Stimulated activated CD4-positive, alpha-beta T cell treated with anti-CD3 and anti-CD28 coated beads, TNF-alpha, amount 100 ng/mL, for 48 hours (primary cell): ENCODE results near the gene WASF1.
"Not testable (repeated sequence)": the region's sequence is repeated elsewhere in the genome, so short reads cannot be mapped to it uniquely, and the experiment has no call there.

Experiments
- DNase-seq, 3 donors: peaks; one replicate each; pipeline ENCODE4 v3.0.0-alpha.2; 2020; ENCODE audit warnings: low read depth in 3 of 3

The WASF1 gene

DNA sequence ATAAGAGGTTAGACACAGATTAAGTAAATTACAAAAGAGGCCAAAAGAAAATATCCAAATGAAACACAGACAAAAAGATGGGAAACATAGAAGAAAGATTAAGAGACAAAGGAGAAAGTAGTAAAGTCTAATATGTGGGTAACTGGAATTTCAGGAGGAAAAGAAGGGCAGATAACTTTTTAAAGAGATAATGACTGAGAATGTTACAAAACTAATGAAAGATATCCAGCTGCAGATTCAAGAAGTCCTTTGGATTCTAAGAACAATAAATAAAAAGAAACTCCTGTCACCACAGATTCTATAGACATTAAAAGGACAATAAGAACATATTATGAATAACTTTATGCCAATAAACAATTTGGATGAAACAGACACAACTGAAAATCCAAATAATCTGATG is 90.1 kb downstream of the WASF1 start:
- no peak for DNase-seq

DNA sequence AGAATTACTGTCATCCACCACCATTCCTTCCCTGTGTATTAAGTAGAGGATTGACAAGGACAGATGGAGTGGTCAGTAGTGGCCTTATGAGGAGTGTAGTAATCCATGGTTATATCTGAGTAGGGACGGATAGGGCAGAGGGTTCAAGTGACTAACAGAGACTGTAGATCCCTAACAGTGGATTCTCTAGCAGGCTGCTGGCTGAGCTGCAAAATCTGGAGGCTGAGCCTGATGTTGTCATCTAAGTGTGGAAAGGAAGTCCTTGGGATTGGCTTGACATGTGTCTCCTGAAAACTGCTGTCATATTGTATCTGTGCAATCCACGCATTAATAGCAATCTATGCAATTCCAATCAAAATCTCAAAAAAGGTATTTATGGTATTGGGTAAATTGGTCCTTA is 94.2 kb downstream of the WASF1 start:
- DNase-seq, result no peak

DNA sequence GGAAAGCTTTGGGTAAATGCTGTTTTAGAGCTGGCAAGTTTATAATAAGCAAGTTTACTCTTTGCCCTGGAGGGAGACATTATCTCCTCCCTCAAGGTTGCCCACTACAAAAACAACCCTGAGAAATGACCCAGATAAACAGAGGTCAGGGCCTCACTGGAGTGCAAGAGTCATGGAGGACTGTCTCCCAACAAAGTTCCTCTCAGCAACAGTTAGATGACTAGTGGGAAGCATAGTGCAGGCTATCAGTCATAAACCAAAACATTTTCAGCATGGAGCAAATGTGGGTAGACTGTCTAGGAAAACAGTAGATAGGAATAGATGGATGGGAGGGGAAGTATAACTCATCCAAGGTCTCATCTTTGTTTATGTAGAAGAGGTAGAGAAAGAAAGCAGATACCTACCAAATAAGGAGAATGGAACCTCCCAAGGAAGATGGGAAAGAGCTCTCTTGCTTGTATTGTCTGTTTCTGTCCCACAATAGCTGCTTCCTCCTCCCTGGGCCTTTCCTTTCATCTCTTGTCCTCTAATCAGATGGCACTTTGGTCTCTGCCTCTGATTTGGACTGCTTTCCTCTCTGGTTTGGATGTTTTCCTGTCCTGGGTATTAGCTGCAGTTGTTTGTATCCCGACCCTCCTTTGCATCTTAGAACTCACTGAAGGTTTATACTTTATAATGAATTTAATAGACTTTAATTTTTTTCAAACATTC is 95.4 kb downstream of the WASF1 start:
- DNase-seq, result no peak

DNA sequence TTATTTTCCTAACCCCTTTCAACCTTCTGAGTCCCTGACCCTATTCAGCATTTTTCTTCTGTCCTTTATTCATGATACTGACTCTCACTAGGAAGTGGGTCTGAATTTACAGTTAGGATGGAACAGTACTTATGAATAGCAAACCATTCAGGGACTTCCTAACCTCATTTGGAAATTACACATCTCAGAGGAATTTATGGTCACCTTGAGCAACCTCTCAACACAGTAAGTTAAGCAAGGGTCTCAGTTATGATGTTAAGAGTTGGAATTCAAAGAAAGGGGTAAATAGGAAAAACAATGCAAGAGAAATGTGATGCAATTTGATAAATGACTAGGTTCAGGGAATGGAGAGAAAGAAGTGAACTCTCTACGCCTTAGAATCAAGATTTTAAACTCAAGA is 104.1 kb downstream of the WASF1 start:
- DNase-seq, result no peak

DNA sequence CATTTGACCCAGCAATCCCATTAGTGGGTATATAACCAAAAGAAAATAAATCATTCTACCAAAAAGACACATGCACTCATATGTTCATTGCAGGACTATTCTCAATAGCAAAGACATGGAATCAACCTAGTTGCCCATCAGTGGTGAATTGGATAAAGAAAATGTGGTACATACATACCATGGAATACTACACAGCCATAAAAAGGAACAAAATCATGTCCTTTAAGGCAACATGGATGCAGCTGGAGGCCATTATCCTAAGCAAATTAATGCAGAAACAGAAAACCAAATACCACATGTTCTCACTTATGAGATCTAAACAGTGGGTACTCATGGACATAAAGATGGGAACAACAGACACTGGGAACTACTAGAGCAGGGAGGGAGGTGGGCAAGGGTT is 106.0 kb downstream of the WASF1 start:
- not testable (repeated sequence) for DNase-seq

DNA sequence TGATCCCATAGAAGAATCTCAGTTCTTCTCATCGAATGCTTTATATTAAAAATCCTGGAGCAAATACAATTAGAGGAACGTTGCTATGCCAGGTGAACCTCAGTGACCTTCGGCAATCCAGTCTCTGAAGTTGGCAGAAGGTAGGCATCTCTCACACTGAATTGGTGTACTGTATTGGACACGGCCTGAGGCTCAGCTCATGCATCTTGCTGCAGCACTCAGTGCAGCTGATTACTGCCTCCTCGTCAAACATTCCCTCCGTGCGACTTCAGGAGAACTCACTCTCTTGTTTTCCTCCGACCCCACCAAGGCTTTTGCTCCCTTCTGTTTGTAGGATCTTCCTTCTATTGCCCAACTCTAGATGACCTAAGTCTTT is 110.9 kb downstream of the WASF1 start:
- no peak for DNase-seq

DNA sequence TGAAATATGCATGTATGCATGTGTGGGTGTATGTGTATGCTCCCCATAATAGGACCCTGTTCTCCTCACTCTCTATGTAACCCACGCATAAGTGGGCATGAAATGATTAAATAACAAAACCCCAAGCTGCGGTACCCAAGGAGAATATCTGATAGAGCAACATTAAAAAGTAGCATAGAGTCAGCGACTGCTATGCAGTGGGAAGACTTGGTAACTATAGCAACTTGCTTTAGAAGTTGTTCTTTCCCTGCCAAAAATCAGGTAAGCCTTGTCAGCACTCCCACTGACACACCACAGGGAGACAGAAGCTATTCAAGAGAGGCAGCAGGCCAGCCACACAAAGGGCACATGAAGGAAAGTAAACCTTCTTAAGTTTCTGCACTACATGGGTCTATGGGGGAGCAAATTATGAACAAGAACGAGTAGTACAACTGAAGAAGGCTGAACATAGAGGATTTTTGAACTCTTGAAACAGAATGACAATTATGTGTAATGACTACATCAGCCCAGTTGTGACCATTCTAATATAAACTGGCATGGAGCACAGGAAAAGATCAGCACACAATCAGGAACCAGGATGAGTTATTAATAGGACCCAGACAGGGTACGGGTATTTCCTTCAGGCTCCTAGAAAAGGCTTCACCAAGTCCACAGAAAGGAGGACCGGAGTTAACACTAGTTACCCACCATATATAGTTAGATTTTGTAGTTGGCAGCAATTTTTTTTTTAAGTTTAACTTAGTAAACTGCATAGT is 111.5 kb downstream of the WASF1 start:
- DNase-seq, result no peak

DNA sequence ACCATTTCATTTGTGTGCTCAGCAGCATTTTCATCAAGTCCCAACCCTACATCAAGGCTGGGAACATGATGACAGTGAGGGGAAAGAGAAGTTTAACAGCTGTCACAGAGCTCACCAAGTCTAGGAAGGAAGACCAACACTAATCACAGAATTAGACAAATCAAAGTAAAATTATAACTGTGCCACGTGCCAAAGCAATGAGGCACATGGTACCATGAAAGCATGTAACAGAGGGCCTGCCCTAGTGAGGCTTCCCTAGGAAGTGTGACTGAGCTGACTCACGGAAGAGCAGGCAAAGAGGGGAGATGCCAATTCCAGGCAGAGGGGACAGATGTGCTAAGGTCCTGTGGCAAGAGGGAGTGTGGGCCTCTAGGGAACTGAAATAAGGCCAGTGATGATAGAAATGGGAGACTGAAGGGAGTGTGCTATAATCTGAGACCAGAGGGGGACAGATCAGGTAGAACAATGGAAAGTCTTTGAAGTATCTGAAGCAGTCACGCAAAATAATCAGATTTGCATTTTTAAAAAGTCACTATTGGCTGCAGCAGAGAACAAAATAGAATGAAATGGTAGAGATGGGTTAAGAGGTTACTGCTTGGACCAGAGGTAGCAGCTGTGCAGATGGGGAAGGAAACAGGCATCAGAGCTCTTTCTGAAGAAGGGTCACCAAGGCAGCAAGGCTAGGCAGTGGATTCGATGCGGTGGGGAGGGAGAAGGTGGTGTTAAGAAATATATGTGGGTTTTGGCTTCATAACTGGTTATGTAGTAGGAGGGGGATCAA is 114.5 kb downstream of the WASF1 start:
- no peak for DNase-seq

DNA sequence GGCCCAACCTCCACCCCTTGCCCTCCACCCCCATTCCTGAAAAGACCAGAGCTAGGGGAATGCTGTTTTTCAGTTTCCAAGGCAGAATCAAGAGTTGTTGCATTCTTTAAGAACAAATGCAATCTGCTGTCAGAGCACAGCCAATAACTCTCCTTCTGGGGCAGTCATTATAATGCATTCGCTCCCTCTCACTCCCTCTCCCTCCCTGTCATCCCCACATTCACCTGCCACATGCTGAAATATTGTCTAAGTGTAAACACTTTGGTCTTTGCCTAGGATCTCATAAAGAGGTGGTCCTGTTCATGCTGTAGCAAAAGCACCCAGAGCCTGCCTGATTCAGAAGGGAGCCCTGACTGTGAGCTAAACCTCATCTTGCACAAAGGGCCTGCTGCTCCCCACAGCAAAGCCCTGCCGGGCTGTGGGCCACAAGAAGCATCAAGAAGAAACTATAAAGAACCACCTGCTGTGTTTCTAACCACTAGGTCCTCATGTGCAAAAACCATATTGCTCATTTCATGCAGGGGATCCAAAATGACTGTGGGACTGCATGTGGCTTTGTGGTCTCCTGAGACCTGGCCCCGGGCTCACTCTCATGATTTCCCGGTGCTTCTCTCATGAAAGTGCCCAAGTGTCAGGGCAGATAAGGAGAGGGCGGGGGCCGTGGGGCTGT is 115.7 kb downstream of the WASF1 start:
- DNase-seq, result no peak

DNA sequence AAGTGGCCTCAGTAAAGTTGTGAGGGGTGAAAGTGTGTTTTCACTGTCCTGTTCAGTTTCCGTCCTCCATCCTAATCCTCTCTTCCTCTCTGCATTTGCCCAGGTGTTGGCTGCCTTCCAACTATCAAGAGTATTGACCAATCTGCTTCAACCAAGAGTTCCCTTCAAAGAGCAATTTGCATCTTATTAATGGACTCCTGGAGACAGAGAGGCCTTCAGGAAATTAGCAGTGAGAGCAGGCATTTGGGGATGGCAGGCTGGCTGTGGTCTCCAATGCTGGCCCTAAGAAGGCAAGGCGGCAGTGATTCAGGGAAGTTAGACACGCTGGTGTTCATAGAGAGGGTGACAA is 124.1 kb downstream of the WASF1 start:
- DNase-seq, result no peak

DNA sequence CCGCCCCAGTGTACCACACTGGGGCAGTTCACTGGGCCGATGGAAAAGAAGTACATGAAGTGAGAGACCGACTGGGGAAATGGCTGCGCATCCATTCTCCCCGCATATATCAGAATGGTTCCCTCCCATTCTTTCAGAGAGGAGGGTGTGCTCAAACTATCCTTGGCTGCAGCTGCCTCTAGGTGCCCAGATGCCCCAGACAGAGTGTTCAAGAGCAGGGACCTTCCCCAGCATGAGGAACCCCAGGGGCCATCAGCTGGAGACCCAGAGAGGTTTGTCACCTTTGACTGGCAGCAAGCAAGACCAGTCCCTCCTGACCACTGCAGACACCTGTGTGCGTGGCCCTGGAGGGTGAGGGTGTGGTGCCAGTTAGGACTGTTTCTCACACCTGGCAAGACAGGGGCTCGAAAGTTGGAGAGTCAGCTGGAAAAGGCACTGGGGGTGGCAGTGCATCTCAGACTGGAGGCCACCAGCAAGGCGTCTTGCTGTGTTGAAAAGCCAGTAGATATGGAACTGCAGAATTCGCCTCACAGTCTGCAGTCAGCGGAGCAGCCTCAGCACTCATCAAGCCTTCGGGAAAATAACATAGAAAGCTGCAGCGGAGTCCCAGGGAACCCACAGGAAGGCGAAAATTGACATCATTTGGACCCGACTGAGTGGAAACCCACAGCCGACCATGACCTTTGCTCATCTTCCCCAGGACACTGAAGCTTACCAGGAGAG is 124.6 kb downstream of the WASF1 start:
- no peak for DNase-seq

DNA sequence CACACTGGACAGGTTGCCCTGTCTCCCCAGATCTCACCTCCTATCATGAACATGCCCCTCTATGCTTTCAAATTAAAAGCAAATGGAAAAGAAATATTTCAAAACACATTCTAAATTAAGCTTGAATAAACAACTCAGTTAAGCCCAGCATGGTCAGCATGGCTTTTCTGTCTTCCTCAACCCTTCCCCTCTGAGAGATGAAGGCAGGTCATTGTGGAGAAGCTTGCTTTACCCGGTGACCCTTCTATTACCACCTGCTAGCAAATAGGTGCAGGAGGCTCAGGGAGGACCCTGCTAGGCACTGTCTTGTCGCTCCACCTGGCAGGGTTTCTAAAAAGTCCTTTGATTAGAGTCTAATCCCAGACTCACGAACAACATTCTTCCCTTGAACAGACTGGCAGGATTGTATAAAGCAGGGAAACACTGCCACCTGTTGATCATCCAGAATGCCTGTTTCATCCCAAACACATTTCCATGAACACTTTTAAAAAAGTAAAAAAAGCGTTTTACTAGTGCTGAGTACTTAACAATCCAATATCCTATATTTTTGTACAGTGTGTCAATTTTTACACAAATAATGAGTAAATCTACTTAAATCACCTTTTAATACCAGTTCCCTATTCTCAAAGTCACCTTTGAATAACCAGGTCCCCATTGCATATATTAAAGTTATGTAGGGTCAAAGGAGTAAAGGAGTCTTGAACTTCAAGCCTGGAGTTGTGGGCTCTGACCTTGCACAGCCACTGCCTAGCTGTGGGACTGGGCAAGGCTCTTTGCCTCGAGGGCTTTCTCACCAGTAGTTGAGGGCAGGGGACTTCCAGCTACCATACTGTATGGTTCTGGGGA is 125.9 kb downstream of the WASF1 start:
- DNase-seq, result no peak

DNA sequence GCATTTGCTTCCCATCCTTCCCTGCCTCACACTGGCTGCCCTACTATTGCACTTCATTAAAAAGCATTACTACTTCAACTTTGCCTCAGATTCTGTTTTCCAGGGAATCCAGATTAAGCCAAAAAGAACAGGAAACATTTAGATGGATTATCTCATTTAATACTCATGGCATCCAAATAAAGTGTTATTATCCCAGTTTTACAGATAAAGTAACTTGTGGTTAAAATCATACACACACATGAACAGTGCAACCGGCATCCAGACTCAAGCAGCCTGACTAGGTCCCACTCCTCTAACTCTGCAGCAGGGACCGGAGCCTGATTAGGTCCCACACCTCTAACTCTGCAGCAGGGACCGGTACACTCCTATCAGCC is 129.0 kb downstream of the WASF1 start:
- no peak for DNase-seq
